Muscle layer of duodenum (tissue), 2 donors: ENCODE measurements around the gene GNL1.
"Not testable (repeated sequence)": the region's sequence is repeated elsewhere in the genome, so short reads cannot be mapped to it uniquely, and the experiment has no call there.

Experiments used
- H3K27ac ChIP-seq: one replicate; pipeline ENCODE4 v1.7.0; 2013; ENCODE audit warnings: mild to moderate bottlenecking, low read length
- H3K27me3 ChIP-seq: one replicate; pipeline ENCODE4 v1.7.0; 2013; ENCODE audit warnings: low read depth, mild to moderate bottlenecking, control low read depth, low read length
- H3K36me3 ChIP-seq, 2 donors: one replicate each; pipeline ENCODE4 v1.7.0; 2013; ENCODE audit warnings: low read length in 2 of 2, control low read depth in 1 of 2, mild to moderate bottlenecking in 1 of 2; ENCODE audit not compliant: insufficient read depth in 2 of 2, control insufficient read depth in 1 of 2
- H3K4me1 ChIP-seq, 2 donors: one replicate each; pipeline ENCODE4 v1.7.0; 2013; ENCODE audit warnings: low read length in 2 of 2, mild to moderate bottlenecking in 2 of 2, control low read depth in 1 of 2, moderate library complexity in 1 of 2; ENCODE audit not compliant: insufficient read depth in 2 of 2, control insufficient read depth in 1 of 2
- H3K4me3 ChIP-seq, 2 donors: one replicate each; pipeline ENCODE4 v1.7.0; 2013; ENCODE audit warnings: low read length in 2 of 2, low read depth in 1 of 2, mild to moderate bottlenecking in 1 of 2
- H3K9me3 ChIP-seq, 2 donors: one replicate each; pipeline ENCODE4 v1.7.0; 2013; ENCODE audit warnings: low read length in 2 of 2, control low read depth in 1 of 2, mild to moderate bottlenecking in 1 of 2; ENCODE audit not compliant: control insufficient read depth in 1 of 2
- donor health status: healthy.

GNL1 gene

GRCh38 chr6:30547454-30547853 is 8.8 kb downstream of the GNL1 start:
- no peaks in the 10 kb centered on the region for H3K9me3 ChIP-seq
- no peaks in the 10 kb centered on the region for H3K27me3 ChIP-seq
- peaks cover 0 to 4% of the 10 kb centered on the region in 2 donors for H3K4me1 ChIP-seq
- H3K4me3 ChIP-seq: no peak overlapping the region
- no peak overlapping the region for H3K27ac ChIP-seq
- H3K36me3 ChIP-seq: peaks cover 32 to 61% of the 10 kb centered on the region in 2 donors

DNA sequence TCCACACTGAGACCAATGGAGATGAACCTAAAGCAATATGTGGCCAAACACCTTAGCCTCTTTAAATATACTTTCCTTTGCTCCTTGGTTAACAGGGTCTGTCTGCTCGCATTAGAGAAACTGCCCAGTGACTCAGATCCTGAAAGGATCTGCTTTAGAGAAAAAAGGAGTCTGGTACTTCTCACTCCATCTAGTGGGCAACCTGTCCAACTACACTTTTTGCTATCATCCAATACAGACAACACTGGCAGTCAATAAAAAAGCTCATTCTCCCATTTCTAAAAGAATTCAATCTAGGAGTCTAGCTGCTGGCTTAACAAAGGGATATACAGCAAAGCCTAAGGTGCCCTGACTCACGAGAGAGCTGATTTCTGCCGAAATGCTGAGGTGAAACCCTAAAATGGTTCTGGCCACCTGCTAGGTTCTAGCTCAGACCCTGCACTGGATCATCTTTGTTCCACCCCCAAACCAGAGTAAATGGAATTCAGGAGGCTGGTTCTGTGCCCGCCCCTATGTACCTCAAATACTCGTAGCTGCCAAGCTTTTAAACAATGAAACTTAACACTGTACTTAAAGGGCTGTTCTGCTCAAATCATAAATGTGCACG is 11.5 kb downstream of the GNL1 start:
- no peaks in the 10 kb centered on the region for H3K27me3 ChIP-seq
- no peak overlapping the region for H3K27ac ChIP-seq
- H3K4me3 ChIP-seq: no peak overlapping the region
- H3K36me3 ChIP-seq: peaks cover 19 to 37% of the 10 kb centered on the region in 2 donors
- peaks cover 0 to 4% of the 10 kb centered on the region in 2 donors for H3K4me1 ChIP-seq
- no peaks in the 10 kb centered on the region for H3K9me3 ChIP-seq

- H3K4me1 ChIP-seq: peaks cover 0 to 4% of the 10 kb centered on the region in 2 donors
- no peaks in the 10 kb centered on the region for H3K27me3 ChIP-seq
- H3K4me3 ChIP-seq: no peak overlapping the region
- H3K9me3 ChIP-seq: no peaks in the 10 kb centered on the region
- H3K27ac ChIP-seq: no peak overlapping the region
- peaks cover 19 to 30% of the 10 kb centered on the region in 2 donors for H3K36me3 ChIP-seq
These were observed 12.5 kb downstream of the GNL1 start for GRCh38 chr6:30543821-30544220.

DNA sequence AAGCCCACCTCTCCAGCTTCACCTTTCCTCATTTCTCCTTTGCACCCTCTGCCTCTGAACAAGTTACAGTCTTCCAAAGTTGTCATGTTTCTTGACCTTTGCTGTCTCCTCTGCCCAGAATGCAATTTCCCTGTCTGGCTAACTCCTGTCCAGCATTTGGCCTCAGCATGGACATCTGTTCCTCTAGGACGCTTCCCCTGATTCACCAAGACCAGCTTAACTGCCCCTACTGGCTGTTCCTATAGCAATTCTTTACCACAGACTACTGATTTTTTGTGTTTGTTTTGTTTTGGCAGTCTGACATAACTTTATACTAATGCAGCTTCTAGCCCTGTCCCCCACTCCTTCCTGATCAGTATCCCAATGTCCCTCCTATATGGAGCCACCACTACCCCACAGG is 13.4 kb downstream of the GNL1 start:
- H3K4me3 ChIP-seq: no peak overlapping the region
- peaks cover 13 to 23% of the 10 kb centered on the region in 2 donors for H3K36me3 ChIP-seq
- H3K9me3 ChIP-seq: no peaks in the 10 kb centered on the region
- H3K27me3 ChIP-seq: no peaks in the 10 kb centered on the region
- H3K27ac ChIP-seq: no peak overlapping the region
- peaks cover 0 to 4% of the 10 kb centered on the region in 2 donors for H3K4me1 ChIP-seq

GRCh38 chr6:30542404-30542725 is 13.9 kb downstream of the GNL1 start:
- H3K4me3 ChIP-seq: peak overlapping the region in 1 of 2 donors; percentile 52
- H3K9me3 ChIP-seq: no peaks in the 10 kb centered on the region
- H3K4me1 ChIP-seq: peaks cover 0 to 4% of the 10 kb centered on the region in 2 donors
- H3K36me3 ChIP-seq: peaks cover 10 to 20% of the 10 kb centered on the region in 2 donors
- H3K27ac ChIP-seq: no peak overlapping the region
- no peaks in the 10 kb centered on the region for H3K27me3 ChIP-seq

- H3K36me3 ChIP-seq: peaks cover 4 to 14% of the 10 kb centered on the region in 2 donors
- H3K4me3 ChIP-seq: peak overlapping the region; percentile 41 to 52
- H3K27ac ChIP-seq: no peak overlapping the region
- no peaks in the 10 kb centered on the region for H3K9me3 ChIP-seq
- H3K4me1 ChIP-seq: peaks cover 0 to 4% of the 10 kb centered on the region in 2 donors
- H3K27me3 ChIP-seq: no peaks in the 10 kb centered on the region
These were observed 14.5 kb downstream of the GNL1 start for GRCh38 chr6:30541515-30542403.

- Histone ChIP-seq H3K27ac (no peak overlapping the region), H3K36me3 (no peaks in the 10 kb centered on the region)
These were observed 18.4 kb downstream of the GNL1 start for GRCh38 chr6:30537931-30538330.

DNA sequence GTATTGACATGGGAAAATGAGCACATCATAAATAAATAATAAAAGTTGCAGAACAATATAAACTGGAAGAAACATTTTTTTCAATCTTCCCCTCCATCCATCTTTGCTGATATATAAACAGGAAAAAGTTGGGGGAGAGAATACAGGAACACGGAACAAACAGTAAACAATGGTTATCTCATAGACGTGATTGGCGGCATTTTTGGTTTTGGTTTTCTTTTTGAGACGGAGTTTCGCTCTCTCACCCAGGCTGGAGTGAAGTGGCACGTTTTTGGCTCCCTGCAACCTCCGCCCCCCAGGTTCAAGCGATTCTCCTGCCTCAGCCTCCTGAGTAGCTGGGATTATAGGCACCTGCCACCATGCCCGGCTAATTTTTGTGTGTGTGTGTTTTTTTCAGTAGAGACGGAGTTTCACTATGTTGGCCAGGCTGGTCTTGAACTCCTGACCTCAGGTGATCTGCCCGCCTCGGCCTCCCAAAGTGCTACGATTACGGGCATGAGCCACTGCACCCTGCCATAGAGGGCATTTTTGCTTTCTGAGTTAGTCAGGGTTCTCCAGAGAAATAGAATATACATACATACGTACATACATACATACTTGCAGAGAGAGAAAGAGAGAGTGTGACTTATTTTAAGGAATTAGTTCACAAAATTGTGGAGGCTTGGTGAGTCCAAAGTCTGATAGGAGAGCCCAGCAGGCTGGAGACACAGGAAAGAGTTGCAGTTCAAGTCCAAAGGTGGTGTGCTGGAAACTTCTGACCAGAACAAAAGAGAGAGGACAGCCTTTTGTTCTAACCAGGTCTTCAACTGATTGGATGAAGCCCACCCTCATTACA is 22.6 kb downstream of the GNL1 start:
- Histone ChIP-seq H3K9me3 (no peaks in the 10 kb centered on the region), H3K36me3 (no peaks in the 10 kb centered on the region), H3K4me3 (peak overlapping the region in 1 of 2 donors; percentile 11), H3K27me3 (no peaks in the 10 kb centered on the region), H3K27ac (no peak overlapping the region), H3K4me1 (no peaks in the 10 kb centered on the region)

More at GRCh38 chr6:30537931-30538330, 18.4 kb downstream of the GNL1 start:
- Histone ChIP-seq H3K4me1 (no peaks in the 10 kb centered on the region), H3K4me3 (no peak overlapping the region), H3K27me3 (no peaks in the 10 kb centered on the region), H3K9me3 (no peaks in the 10 kb centered on the region)

DNA sequence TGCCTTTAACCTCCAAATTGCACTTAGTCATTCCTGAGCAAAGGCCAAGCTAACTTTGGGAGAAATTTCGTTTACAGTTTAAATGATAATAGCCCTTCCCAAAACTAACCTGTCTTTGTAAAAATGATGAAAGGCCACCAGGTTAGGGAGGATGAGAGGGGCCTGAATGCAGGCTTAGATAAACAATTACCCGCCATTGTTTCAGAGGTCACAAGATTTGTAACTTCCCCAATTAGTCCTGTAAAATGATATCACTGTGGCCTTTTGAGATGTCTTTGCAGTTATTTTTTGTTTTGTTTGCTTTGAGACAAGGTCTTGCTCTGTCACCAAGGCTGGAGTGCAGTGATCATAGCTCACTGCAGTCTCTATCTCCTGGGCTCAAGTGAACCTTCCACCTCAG is 26.3 kb downstream of the GNL1 start:
- H3K27ac ChIP-seq: no peak overlapping the region
- H3K36me3 ChIP-seq: no peaks in the 10 kb centered on the region
- peaks cover 0 to 3% of the 10 kb centered on the region in 2 donors for H3K4me1 ChIP-seq
- H3K9me3 ChIP-seq: no peaks in the 10 kb centered on the region
- no peak overlapping the region for H3K4me3 ChIP-seq
- H3K27me3 ChIP-seq: no peaks in the 10 kb centered on the region

DNA sequence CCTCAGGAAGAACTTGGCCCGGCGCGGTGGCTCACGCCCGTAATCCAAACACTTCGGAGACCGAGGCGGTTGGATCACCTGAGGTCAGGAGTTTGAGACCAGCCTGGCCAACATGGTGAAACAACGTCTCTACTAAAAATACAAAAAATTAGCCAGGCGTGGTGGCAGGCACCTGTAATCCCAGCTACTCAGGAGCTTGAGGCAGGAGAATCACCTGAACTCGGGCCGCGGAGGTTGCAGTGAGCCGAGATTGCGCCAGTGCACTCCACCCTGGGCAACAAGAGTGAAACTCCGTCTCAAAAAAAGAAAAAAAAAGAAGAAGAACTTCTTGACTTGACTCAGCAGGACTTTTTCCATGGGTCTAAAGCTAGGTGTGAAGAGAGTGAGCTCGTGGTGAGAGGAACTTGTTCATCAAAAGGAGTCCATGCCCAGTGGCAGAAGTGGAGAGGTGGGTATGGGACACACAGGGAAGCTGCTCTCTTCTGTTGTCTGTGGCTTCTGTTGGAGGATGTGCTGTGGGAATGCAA is 26.9 kb downstream of the GNL1 start:
- H3K4me3 ChIP-seq, H3K36me3 ChIP-seq, H3K27me3 ChIP-seq, H3K27ac ChIP-seq, H3K9me3 ChIP-seq, H3K4me1 ChIP-seq: not testable (repeated sequence)

DNA sequence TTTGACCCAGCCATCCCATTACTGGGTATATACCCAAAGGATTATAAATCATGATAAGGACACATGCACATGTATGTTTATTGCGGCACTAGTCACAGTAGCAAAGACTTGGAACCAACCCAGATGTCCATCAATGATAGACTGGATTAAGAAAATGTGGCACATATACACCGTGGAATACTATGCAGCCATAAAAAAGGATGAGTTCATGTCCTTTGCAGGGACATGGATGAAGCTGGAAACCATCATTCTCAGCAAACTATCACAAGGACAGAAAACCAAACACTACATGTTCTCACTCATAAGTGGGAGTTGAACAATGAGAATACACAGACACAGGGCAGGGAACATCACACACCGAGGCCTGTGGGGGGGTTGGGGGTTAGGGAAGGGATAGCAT is 29.8 kb downstream of the GNL1 start:
- not testable (repeated sequence) for H3K9me3 ChIP-seq, H3K36me3 ChIP-seq, H3K27ac ChIP-seq, H3K4me1 ChIP-seq, H3K4me3 ChIP-seq, H3K27me3 ChIP-seq
